Panc1 (cell line): ENCODE results near the gene PHLDB2. TPM values are rescaled to one million over a fixed set of nuclear protein-coding genes. Genes with fewer than 3 reads are reported as not detected.

Experiments
- ATAC-seq: fragments of 200-7000 bp; cut with Tn5 transposase; 2 replicates; pipeline ENCODE4 v1.9.1; 2020; ENCODE audit warnings: mild to moderate bottlenecking, moderate library complexity
- BruUV-seq: library from RNA; stranded (reverse); fragments of 400-500 nt; replicated peaks from 2 replicates; lab custom pipeline; 2021; lab: Mats Ljungman, UMichigan
- CTCF ChIA-PET: fragments of 300-600 bp; sonication (Branson Sonifier 250); formaldehyde crosslinking; loops from one replicate; lab custom pipeline; 2022; ENCODE audit warnings: antibody characterized with exemption; lab: Charles Lee
- POLR2A ChIA-PET: fragments of 300-600 bp; sonication (Branson Sonifier 250); formaldehyde crosslinking; loops from one replicate; lab custom pipeline; 2022; ENCODE audit warnings: antibody characterized with exemption; lab: Charles Lee
- DNase-seq: peaks from one replicate; pipeline ENCODE4 v3.0.0-alpha.2; 2010; ENCODE audit warnings: low read depth, low spot score
- H3K27ac ChIP-seq: 2 replicates; pipeline ENCODE4 v1.5.1; 2011; ENCODE audit warnings: mild to moderate bottlenecking, low read length, inconsistent platforms
- H3K27me3 ChIP-seq: fragments of 200-500 bp; sonication (Bioruptor generic); 2 replicates; pipeline ENCODE4 v1.6.0; 2014; ENCODE audit warnings: low read length, inconsistent platforms; ENCODE audit not compliant: control insufficient read depth, insufficient read depth
- H3K36me3 ChIP-seq: fragments of 200-500 bp; sonication (Bioruptor generic); 2 replicates; pipeline ENCODE4 v1.5.1; 2014; ENCODE audit warnings: inconsistent platforms, mild to moderate bottlenecking, low read length, moderate library complexity; ENCODE audit not compliant: control insufficient read depth, insufficient read depth
- H3K4me1 ChIP-seq: 2 replicates; pipeline ENCODE4 v1.5.1; 2011; ENCODE audit warnings: inconsistent platforms, mild to moderate bottlenecking, low read length, moderate library complexity; ENCODE audit not compliant: control insufficient read depth, insufficient read depth
- H3K4me3 ChIP-seq, 2 experiments: 2 replicates each; pipeline ENCODE4 v1.5.1; 2011 to 2012; ENCODE audit warnings: low read depth in 2 of 2, low read length in 2 of 2, mild to moderate bottlenecking in 2 of 2, inconsistent platforms in 1 of 2, moderate library complexity in 1 of 2
- H3K9me3 ChIP-seq: fragments of 200-500 bp; sonication (Bioruptor generic); 2 replicates; pipeline ENCODE4 v1.5.1; 2014; ENCODE audit warnings: low read depth, mild to moderate bottlenecking, inconsistent platforms, low read length, moderate library complexity; ENCODE audit not compliant: control insufficient read depth, insufficient read depth
- CTCF ChIP-seq: fragments of 450-650 bp; IDR thresholded peaks from 2 replicates; pipeline ENCODE4 v1.5.1; 2017; ENCODE audit warnings: mild to moderate bottlenecking
- POLR2AphosphoS5 ChIP-seq: IDR thresholded peaks from 2 replicates; pipeline ENCODE4 v1.6.1; 2012; ENCODE audit warnings: mild to moderate bottlenecking, low read depth, low read length, moderate library complexity
- REST ChIP-seq, 2 experiments: IDR thresholded peaks; 2 replicates each; pipeline ENCODE4 v1.6.1; 2011 to 2012; ENCODE audit warnings: low read depth in 2 of 2, control low read depth in 1 of 2, low read length in 1 of 2, mild to moderate bottlenecking in 1 of 2, moderate library complexity in 1 of 2; ENCODE audit not compliant: insufficient read depth in 1 of 2
- SIN3A ChIP-seq: IDR thresholded peaks from 2 replicates; pipeline ENCODE4 v1.6.1; 2012; ENCODE audit warnings: low read depth, mild to moderate bottlenecking, low read length, moderate library complexity, borderline replicate concordance; ENCODE audit not compliant: insufficient read depth
- TCF7L2 ChIP-seq: IDR thresholded peaks from 2 replicates; pipeline ENCODE4 v1.6.1; 2011; ENCODE audit warnings: mild to moderate bottlenecking, low read depth, low read length, inconsistent platforms
- in situ Hi-C: cut with HindIII; loops from 2 replicates; pipeline ENCODE4 v1.10.0; 2016; ENCODE audit warnings: low sequenced_read_pairs, low pct_unique_long_range_greater_than_20kb
- intact Hi-C: fragments of 100-400 bp; cut with micrococcal nuclease; formaldehyde crosslinking; loops from one replicate; pipeline ENCODE4 v1.10.0; 2022; ENCODE audit not compliant: unreplicated experiment
- total RNA-seq: library from RNA; stranded (reverse); gene quantifications from one replicate; pipeline ENCODE4 v1.2.1, GENCODE V29; 2021; ENCODE audit not compliant: unreplicated experiment

The PHLDB2 gene
- total RNA-seq, 1 experiment from 2014 or later = 11.3 TPM

DNA sequence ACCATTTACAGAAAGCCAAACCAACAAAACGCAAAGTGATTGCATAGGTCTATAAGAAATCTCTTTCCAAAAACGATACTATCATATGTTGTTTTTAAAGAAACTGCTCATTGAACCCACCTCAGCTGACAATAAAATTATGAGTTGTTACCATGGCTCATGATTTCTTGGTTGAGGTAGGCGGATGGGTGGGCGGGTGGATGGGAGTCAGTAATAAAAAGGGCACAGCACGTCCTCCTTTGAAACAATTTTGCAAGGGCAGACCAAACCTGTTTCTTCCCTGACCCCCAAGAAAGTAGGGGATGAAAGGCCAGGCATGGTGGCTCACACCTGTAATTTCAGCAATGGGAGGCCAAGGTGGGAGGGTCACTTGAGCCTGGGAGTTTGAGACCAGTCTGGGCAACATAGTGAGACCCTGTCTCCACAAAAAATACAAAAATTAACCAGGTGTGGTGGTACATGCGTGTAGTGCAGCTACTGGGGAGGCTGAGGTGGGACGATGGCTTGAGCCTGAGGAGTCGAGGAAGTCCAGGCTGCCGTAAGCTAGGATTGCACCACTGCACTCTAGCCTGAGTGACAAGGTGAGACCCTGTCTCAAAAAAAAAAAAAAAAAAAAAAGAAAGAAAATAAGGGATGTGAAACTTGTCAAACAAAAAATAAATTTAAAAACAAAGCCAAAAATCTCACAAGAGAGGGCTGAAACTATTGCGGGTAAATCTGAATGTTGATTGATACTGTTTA is 121.8 kb downstream of the PHLDB2 start:
- in situ Hi-C loops = no loop called here
- no peaks in the 10 kb centered on the region for H3K9me3 ChIP-seq
- TF ChIP-seq POLR2AphosphoS5 (no peak), REST (IDR thresholded peaks at IDR 0.05; ENCODE audit: insufficient read depth in 1 of 2, low read depth in 2 of 2, low read length in 1 of 2) (no peak), CTCF (no peak), SIN3A (no peak), TCF7L2 (no peak)
- H3K4me3 ChIP-seq = no peak overlapping the region
- peaks cover 16% of the 10 kb centered on the region for H3K36me3 ChIP-seq
- no peak overlapping the region for H3K27ac ChIP-seq
- H3K27me3 ChIP-seq = peaks cover 3% of the 10 kb centered on the region; the same call in 1 of the 2 replicates
- DNase-seq = no peak
- no TSS peak for BruUV-seq
- peaks cover 11% of the 10 kb centered on the region; the same call in 1 of the 2 replicates for H3K4me1 ChIP-seq
- POLR2A ChIA-PET = interaction anchor here (0.6 kb wide), 1 partner anchor 9 kb away, joined by 7 read pairs; no protein-coding TSS in a partner anchor
- no peak for ATAC-seq
- intact Hi-C loops = no loop called here
- CTCF ChIA-PET = no interaction called here

DNA sequence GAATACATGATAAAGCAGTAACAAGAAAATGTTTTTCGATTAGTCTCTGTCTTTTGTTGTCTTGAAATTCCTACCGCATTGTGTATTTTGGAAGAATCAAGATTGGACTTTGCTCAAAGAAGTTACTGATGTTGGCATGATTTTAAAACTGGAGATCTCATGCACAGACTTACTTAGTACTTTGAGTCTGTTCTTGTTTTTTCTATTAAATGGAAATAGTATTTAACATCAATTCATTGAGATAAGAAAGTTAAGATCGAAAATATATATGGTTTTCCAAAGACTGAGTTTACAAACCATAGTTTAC is 122.3 kb downstream of the PHLDB2 start:
- in situ Hi-C loops = no loop called here
- ChIA-PET CTCF (no interaction called here), POLR2A (no interaction called here)
- ATAC-seq = no peak
- H3K9me3 ChIP-seq = no peaks in the 10 kb centered on the region
- DNase-seq = no peak
- peaks cover 17% of the 10 kb centered on the region for H3K36me3 ChIP-seq
- no peak overlapping the region for H3K4me3 ChIP-seq
- no peak for TF ChIP-seq REST (IDR thresholded peaks at IDR 0.05; ENCODE audit: insufficient read depth in 1 of 2, low read depth in 2 of 2, low read length in 1 of 2)
- no peak for TF ChIP-seq CTCF
- no peak for TF ChIP-seq TCF7L2
- peaks cover 11% of the 10 kb centered on the region; the same call in 1 of the 2 replicates for H3K4me1 ChIP-seq
- intact Hi-C loops = no loop called here
- no peaks in the 10 kb centered on the region for H3K27me3 ChIP-seq
- H3K27ac ChIP-seq = no peak overlapping the region
- BruUV-seq = no TSS peak
